M059J (cell line): ENCODE data around the gene SULT2B1. TPM values are rescaled to one million over a fixed set of nuclear protein-coding genes. Genes with fewer than 3 reads are reported as not detected.

Experiments used
- total RNA-seq: library from RNA; depleted of rRNA; stranded (reverse); fragments of >200 nt; shearing (Covaris generic); gene quantifications from 2 replicates; pipeline ENCODE4 v1.2.3, GENCODE V29; 2014; rRNA removed

The SULT2B1 gene
- total RNA-seq, 1 experiment from 2014 or later: not detected

Other genes with a start within 250 kb of the SULT2B1 start
- gene EMP3, start 226.6 kb upstream of the SULT2B1 start, total RNA-seq: 87.2 and 98.0 TPM in 2 replicates
- gene TMEM143, start 188.2 kb upstream of the SULT2B1 start, total RNA-seq: 2.3 and 3.3 TPM in 2 replicates
- 0.42 TPM in 1 of 2 replicates, not detected in the other for gene SYNGR4, start 187.8 kb upstream of the SULT2B1 start, total RNA-seq
- gene KDELR1, start 160.6 kb upstream of the SULT2B1 start, total RNA-seq: 236 and 247 TPM in 2 replicates
- gene GRIN2D, start 158.5 kb upstream of the SULT2B1 start, total RNA-seq: 0.42 and 1.2 TPM in 2 replicates
- 41.3 and 49.9 TPM in 2 replicates for gene GRWD1, start 106.2 kb upstream of the SULT2B1 start, total RNA-seq
- gene KCNJ14, start 96.6 kb upstream of the SULT2B1 start, total RNA-seq: 0.02 and 0.47 TPM in 2 replicates
- gene CYTH2, start 82.8 kb upstream of the SULT2B1 start, total RNA-seq: 33.5 and 63.4 TPM in 2 replicates
- 0.17 TPM in 1 of 2 replicates, not detected in the other for gene LMTK3, start 40.3 kb upstream of the SULT2B1 start, total RNA-seq
- gene SPACA4, start 54.6 kb downstream of the SULT2B1 start, total RNA-seq: not detected in 2 replicates
- gene FAM83E, start 62.9 kb downstream of the SULT2B1 start, total RNA-seq: 0.89 TPM in 1 of 2 replicates, not detected in the other
- gene RPL18, start 67.0 kb downstream of the SULT2B1 start, total RNA-seq: 1,286 and 1,602 TPM in 2 replicates
- 2.9 and 5.4 TPM in 2 replicates for gene SPHK2, start 67.3 kb downstream of the SULT2B1 start, total RNA-seq
- gene DBP, start 85.2 kb downstream of the SULT2B1 start, total RNA-seq: 18.5 and 20.1 TPM in 2 replicates
- 1.9 and 5.1 TPM in 2 replicates for gene CA11, start 94.0 kb downstream of the SULT2B1 start, total RNA-seq
- gene NTN5, start 120.8 kb downstream of the SULT2B1 start, total RNA-seq: 0.05 and 0.79 TPM in 2 replicates
- gene FUT2, start 143.8 kb downstream of the SULT2B1 start, total RNA-seq: not detected in 2 replicates
- gene MAMSTR, start 167.6 kb downstream of the SULT2B1 start, total RNA-seq: 0.81 and 1.0 TPM in 2 replicates
- 0.20 TPM in 1 of 2 replicates, not detected in the other for gene RASIP1, start 188.4 kb downstream of the SULT2B1 start, total RNA-seq
- not detected in 2 replicates for gene IZUMO1, start 194.7 kb downstream of the SULT2B1 start, total RNA-seq
- gene FUT1, start 200.5 kb downstream of the SULT2B1 start, total RNA-seq: 0.15 and 0.79 TPM in 2 replicates
- gene FGF21, start 203.4 kb downstream of the SULT2B1 start, total RNA-seq: 0.37 TPM in 1 of 2 replicates, not detected in the other